ENCODE results near the gene CCDC61. TPM values are rescaled to one million over a fixed set of nuclear protein-coding genes. Genes with fewer than 3 reads are reported as not detected.

CCDC61 gene
- polyA plus RNA-seq, 3 donors, result 4.3 to 8.8 (median 6.1) TPM

DNA sequence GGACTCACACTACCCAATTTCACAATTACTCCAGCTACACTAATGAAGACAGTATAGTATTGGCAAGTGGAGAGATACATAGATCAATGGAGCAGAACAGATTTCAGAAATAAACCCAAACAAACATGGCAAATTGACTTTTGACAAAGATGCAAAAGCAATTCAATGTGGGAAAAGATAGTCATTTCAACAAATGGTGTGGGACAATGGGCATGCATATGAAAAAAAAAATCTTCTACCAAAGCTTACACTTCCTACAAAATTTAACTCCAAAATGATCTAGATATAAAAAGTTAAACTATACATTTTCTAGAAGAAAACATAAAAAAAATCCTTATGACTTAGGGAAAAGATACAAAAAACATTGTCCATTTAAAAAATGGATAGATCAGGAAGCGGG is 48.3 kb downstream of the CCDC61 start:
- Mint-ChIP-seq H3K36me3 (no peaks in the 10 kb centered on the region), H3K27me3 (ENCODE audit: low read depth in 3 of 3) (peaks cover 32 to 62% (median 35%) of the 10 kb centered on the region in 3 donors), H3K4me3 (no peak overlapping the region), H3K27ac (no peak overlapping the region), H3K4me1 (no peaks in the 10 kb centered on the region), H3K9me3 (peaks cover 0 to 6% (median 1%) of the 10 kb centered on the region in 7 donors)
- DNase-seq, result no peak
- Histone ChIP-seq H3K4me3 (replicated peaks in 1 of 3; ENCODE audit: low read depth in 2 of 3, low read length in 3 of 3) (no peak overlapping the region), H3K27me3 (ENCODE audit: control insufficient read depth in 2 of 2, insufficient read depth in 2 of 2, low read length in 2 of 2) (peaks cover 4 to 31% of the 10 kb centered on the region in 2 donors), H4K20me1 (ENCODE audit: insufficient read depth, low read length) (no peaks in the 10 kb centered on the region), H3K27ac (ENCODE audit: low read depth in 1 of 2, low read length in 2 of 2) (no peak overlapping the region), H3K4me2 (replicated peaks; ENCODE audit: extremely low read depth, low read length, poor library complexity, severe bottlenecking) (no peak overlapping the region), H3K36me3 (replicated peaks in 1 of 2; ENCODE audit: control insufficient read depth in 1 of 2, insufficient read depth in 2 of 2, low read length in 2 of 2) (no peaks in the 10 kb centered on the region), H3K79me2 (ENCODE audit: insufficient read depth, low read length) (no peaks in the 10 kb centered on the region), H3K9ac (ENCODE audit: insufficient read depth, low read length, poor library complexity, severe bottlenecking) (no peak overlapping the region), H3K9me3 (replicated peaks in 1 of 2; ENCODE audit: control insufficient read depth in 1 of 2, insufficient read depth in 1 of 2, low read length in 2 of 2) (no peaks in the 10 kb centered on the region), H2AFZ (ENCODE audit: insufficient read depth, low read depth, low read length, poor library complexity, severe bottlenecking) (no peak overlapping the region), H3K4me1 (ENCODE audit: control insufficient read depth in 1 of 2, insufficient read depth in 2 of 2, low read length in 2 of 2) (no peaks in the 10 kb centered on the region)
- TF ChIP-seq, protein P1, sequence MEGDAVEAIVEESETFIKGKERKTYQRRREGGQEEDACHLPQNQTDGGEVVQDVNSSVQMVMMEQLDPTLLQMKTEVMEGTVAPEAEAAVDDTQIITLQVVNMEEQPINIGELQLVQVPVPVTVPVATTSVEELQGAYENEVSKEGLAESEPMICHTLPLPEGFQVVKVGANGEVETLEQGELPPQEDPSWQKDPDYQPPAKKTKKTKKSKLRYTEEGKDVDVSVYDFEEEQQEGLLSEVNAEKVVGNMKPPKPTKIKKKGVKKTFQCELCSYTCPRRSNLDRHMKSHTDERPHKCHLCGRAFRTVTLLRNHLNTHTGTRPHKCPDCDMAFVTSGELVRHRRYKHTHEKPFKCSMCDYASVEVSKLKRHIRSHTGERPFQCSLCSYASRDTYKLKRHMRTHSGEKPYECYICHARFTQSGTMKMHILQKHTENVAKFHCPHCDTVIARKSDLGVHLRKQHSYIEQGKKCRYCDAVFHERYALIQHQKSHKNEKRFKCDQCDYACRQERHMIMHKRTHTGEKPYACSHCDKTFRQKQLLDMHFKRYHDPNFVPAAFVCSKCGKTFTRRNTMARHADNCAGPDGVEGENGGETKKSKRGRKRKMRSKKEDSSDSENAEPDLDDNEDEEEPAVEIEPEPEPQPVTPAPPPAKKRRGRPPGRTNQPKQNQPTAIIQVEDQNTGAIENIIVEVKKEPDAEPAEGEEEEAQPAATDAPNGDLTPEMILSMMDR (IDR thresholded peaks at IDR 0.05), result no peak
- WGBS (ENCODE audit: insufficient coverage), result 80% methylated on average over 1 of the region's 1 CpG
- intact Hi-C loops (cut with micrococcal nuclease), result no loop called here

DNA sequence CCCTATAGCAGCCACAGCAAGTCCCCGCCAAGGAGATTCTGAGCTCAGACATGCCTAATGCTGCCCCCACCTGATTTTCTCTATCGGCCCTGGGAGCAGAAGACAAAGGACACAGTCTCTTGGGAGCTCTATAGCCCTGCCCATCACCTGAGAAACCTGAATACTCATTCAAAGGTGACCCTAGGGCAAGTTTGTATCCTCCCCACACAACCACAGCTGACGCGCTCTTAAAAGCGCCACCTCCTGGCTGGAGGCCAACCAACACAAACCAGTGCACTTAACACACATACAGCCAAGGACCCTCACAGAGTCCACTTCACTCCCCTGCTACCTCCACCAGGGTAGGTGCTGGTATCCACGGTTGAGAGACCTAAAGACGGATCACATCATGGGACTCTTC is 54.3 kb downstream of the CCDC61 start:
- TF ChIP-seq, protein P1 (IDR thresholded peaks at IDR 0.05), result no peak
- Histone ChIP-seq H3K79me2 (ENCODE audit: insufficient read depth, low read length) (no peaks in the 10 kb centered on the region), H3K9ac (ENCODE audit: insufficient read depth, low read length, poor library complexity, severe bottlenecking) (no peak overlapping the region), H3K4me1 (ENCODE audit: control insufficient read depth in 1 of 2, insufficient read depth in 2 of 2, low read length in 2 of 2) (no peaks in the 10 kb centered on the region), H3K36me3 (replicated peaks in 1 of 2; ENCODE audit: control insufficient read depth in 1 of 2, insufficient read depth in 2 of 2, low read length in 2 of 2) (no peaks in the 10 kb centered on the region), H3K27ac (ENCODE audit: low read depth in 1 of 2, low read length in 2 of 2) (no peak overlapping the region), H3K27me3 (ENCODE audit: control insufficient read depth in 2 of 2, insufficient read depth in 2 of 2, low read length in 2 of 2) (peaks cover 1 to 41% of the 10 kb centered on the region in 2 donors), H3K4me2 (replicated peaks; ENCODE audit: extremely low read depth, low read length, poor library complexity, severe bottlenecking) (no peak overlapping the region), H4K20me1 (ENCODE audit: insufficient read depth, low read length) (no peaks in the 10 kb centered on the region), H2AFZ (ENCODE audit: insufficient read depth, low read depth, low read length, poor library complexity, severe bottlenecking) (no peak overlapping the region), H3K9me3 (replicated peaks in 1 of 2; ENCODE audit: control insufficient read depth in 1 of 2, insufficient read depth in 1 of 2, low read length in 2 of 2) (no peaks in the 10 kb centered on the region), H3K4me3 (replicated peaks in 1 of 3; ENCODE audit: low read depth in 2 of 3, low read length in 3 of 3) (no peak overlapping the region)
- no peak overlapping the region for H3K27ac Mint-ChIP-seq
- DNase-seq, result no peak
- H3K9me3 Mint-ChIP-seq, result peaks cover 0 to 8% (median 0%) of the 10 kb centered on the region in 7 donors
- 44% methylated on average over 5 of the region's 7 CpGs for WGBS (ENCODE audit: insufficient coverage)
- H3K4me3 Mint-ChIP-seq, result peak overlapping the region in 1 of 2 donors; percentile 19
- peaks cover 38 to 84% (median 42%) of the 10 kb centered on the region in 3 donors for H3K27me3 Mint-ChIP-seq (ENCODE audit: low read depth in 3 of 3)
- intact Hi-C loops (cut with micrococcal nuclease), result no loop called here
- no peaks in the 10 kb centered on the region for H3K4me1 Mint-ChIP-seq
- H3K36me3 Mint-ChIP-seq, result no peaks in the 10 kb centered on the region
